ENCODE measurements around the gene FGFBP1. TPM values are rescaled to one million over a fixed set of nuclear protein-coding genes. Genes with fewer than 3 reads are reported as not detected.

Gene FGFBP1
- total RNA-seq, 1 experiment from 2014 or later = 0.88 TPM

DNA sequence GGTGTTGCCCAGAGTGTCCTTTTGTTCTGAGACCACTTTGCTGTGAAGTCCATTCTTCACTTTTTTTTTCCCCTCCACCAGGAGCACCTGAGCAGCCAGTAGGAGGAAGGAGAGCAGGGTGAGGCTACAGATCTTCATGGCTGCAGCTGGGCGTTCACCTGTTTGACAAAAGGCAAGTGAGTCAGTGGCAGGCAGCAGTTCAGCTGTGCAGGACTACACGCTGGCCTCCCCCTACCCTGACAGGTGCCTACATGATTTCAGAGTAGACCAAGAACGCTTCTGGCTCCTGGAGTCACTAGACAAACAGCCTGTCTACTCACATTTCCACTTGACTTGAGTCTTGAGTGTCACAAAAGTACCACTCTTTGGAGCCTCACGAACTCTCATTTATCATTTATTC is 2.0 kb downstream of the FGFBP1 start:
- no TSS peak for BruUV-seq (replicated peaks)
- CTCF ChIA-PET = no interaction called here
- TF ChIP-seq, protein P1, sequence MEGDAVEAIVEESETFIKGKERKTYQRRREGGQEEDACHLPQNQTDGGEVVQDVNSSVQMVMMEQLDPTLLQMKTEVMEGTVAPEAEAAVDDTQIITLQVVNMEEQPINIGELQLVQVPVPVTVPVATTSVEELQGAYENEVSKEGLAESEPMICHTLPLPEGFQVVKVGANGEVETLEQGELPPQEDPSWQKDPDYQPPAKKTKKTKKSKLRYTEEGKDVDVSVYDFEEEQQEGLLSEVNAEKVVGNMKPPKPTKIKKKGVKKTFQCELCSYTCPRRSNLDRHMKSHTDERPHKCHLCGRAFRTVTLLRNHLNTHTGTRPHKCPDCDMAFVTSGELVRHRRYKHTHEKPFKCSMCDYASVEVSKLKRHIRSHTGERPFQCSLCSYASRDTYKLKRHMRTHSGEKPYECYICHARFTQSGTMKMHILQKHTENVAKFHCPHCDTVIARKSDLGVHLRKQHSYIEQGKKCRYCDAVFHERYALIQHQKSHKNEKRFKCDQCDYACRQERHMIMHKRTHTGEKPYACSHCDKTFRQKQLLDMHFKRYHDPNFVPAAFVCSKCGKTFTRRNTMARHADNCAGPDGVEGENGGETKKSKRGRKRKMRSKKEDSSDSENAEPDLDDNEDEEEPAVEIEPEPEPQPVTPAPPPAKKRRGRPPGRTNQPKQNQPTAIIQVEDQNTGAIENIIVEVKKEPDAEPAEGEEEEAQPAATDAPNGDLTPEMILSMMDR (IDR thresholded peaks at IDR 0.05; ENCODE audit: insufficient read depth in 1 of 2, low read depth in 1 of 2, low read length in 1 of 2, severe bottlenecking in 1 of 2, unreplicated experiment in 1 of 2) = no peak
- Mint-ChIP-seq H3K9me3 (ENCODE audit: unreplicated experiment) (no peaks in the 10 kb centered on the region), H3K36me3 (ENCODE audit: insufficient read depth, unreplicated experiment) (no peaks in the 10 kb centered on the region), H3K27me3 (ENCODE audit: insufficient read depth, unreplicated experiment) (no peaks in the 10 kb centered on the region), H3K27ac (ENCODE audit: unreplicated experiment) (no peak overlapping the region), H3K4me1 (ENCODE audit: low read depth, unreplicated experiment) (no peaks in the 10 kb centered on the region), H3K4me3 (ENCODE audit: unreplicated experiment) (no peak overlapping the region)
- no peaks in the 10 kb centered on the region for H3K27me3 ChIP-seq (replicated peaks; ENCODE audit: control insufficient read depth, insufficient read depth, low read length)
- POLR2A ChIA-PET = no interaction called here
- H3K4me1 ChIP-seq = no peaks in the 10 kb centered on the region
- no peak overlapping the region for H3K4me3 ChIP-seq (ENCODE audit: low read depth, low read length)
- H3K9me3 ChIP-seq = no peaks in the 10 kb centered on the region
- no peaks in the 10 kb centered on the region for H3K36me3 ChIP-seq (ENCODE audit: control insufficient read depth, insufficient read depth, low read length)
- no peak for DNase-seq
- intact Hi-C loops (cut with micrococcal nuclease; ENCODE audit: unreplicated experiment) = no loop called here

DNA sequence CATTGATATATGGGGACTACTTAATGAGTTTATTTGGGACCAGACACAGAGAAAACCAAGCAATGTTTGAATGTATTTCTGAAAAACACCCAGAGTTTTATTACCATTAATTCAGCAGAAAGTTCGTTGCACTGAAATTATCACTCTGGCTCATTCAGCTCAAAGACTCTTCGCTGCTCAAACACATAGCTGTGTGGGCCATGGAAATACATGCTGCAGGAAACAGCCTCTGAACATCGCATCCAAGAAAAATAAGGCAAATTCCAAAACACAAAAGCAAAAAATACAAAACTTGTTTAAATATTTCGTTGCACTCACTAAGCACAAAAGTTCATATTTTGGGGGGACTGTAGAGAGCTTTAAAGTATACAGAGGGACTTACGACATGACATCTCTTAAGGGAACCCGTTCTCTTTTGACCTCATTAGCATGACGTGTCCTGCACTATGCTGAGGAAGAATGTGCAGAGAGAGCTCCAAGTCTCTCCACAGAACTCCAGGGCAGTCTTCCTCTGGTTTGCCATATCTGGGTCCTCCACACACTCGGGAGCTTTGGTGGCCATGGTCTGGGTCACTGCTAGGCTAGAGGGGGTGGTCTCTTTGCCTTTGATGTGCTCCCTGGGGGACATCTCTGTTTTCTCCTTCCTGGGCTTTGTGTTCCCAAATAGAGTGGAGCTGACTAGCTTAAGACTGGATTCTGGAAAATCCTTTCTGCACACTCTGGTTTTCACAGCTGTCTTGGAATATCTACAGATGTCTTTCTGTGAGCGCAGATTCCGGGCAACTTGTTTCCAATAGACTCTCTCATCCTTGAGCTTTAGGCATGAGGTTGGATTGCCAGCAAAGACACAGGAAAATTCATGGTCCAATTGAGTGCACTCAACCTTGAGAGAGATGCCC is 2.8 kb downstream of the FGFBP1 start:
- no peak for DNase-seq
- H3K27me3 ChIP-seq (replicated peaks; ENCODE audit: control insufficient read depth, insufficient read depth, low read length) = no peaks in the 10 kb centered on the region
- no peaks in the 10 kb centered on the region for H3K36me3 Mint-ChIP-seq (ENCODE audit: insufficient read depth, unreplicated experiment)
- no peak overlapping the region for H3K4me3 Mint-ChIP-seq (ENCODE audit: unreplicated experiment)
- TF ChIP-seq, protein P1 (IDR thresholded peaks at IDR 0.05; ENCODE audit: insufficient read depth in 1 of 2, low read depth in 1 of 2, low read length in 1 of 2, severe bottlenecking in 1 of 2, unreplicated experiment in 1 of 2) = no peak
- H3K27me3 Mint-ChIP-seq (ENCODE audit: insufficient read depth, unreplicated experiment) = peaks cover 7% of the 10 kb centered on the region
- CTCF ChIA-PET = interaction anchor here (1.1 kb wide), 1 partner anchor 53 kb away, joined by 3 read pairs; no protein-coding TSS in a partner anchor
- H3K36me3 ChIP-seq (ENCODE audit: control insufficient read depth, insufficient read depth, low read length) = no peaks in the 10 kb centered on the region
- H3K9me3 ChIP-seq = no peaks in the 10 kb centered on the region
- POLR2A ChIA-PET = no interaction called here
- no peak overlapping the region for H3K27ac Mint-ChIP-seq (ENCODE audit: unreplicated experiment)
- intact Hi-C loops (cut with micrococcal nuclease; ENCODE audit: unreplicated experiment) = no loop called here
- no peaks in the 10 kb centered on the region for H3K9me3 Mint-ChIP-seq (ENCODE audit: unreplicated experiment)
- no peaks in the 10 kb centered on the region for H3K4me1 Mint-ChIP-seq (ENCODE audit: low read depth, unreplicated experiment)
- BruUV-seq (replicated peaks) = no TSS peak
- H3K4me1 ChIP-seq = no peaks in the 10 kb centered on the region
- no peak overlapping the region for H3K4me3 ChIP-seq (ENCODE audit: low read depth, low read length)

- peaks cover 8% of the 10 kb centered on the region for H3K27me3 Mint-ChIP-seq (ENCODE audit: insufficient read depth, unreplicated experiment)
- H3K9me3 Mint-ChIP-seq (ENCODE audit: unreplicated experiment) = no peaks in the 10 kb centered on the region
- no peak overlapping the region for H3K4me3 ChIP-seq (ENCODE audit: low read depth, low read length)
- no TSS peak for BruUV-seq (replicated peaks)
- H3K36me3 ChIP-seq (ENCODE audit: control insufficient read depth, insufficient read depth, low read length) = no peaks in the 10 kb centered on the region
- no peaks in the 10 kb centered on the region for H3K4me1 Mint-ChIP-seq (ENCODE audit: low read depth, unreplicated experiment)
- no peaks in the 10 kb centered on the region for H3K27me3 ChIP-seq (replicated peaks; ENCODE audit: control insufficient read depth, insufficient read depth, low read length)
- ChIA-PET CTCF (interaction anchor here (1.2 kb wide), 1 partner anchor 52 kb away, joined by 3 read pairs; no protein-coding TSS in a partner anchor), POLR2A (no interaction called here)
- no peak overlapping the region for H3K4me3 Mint-ChIP-seq (ENCODE audit: unreplicated experiment)
- no peaks in the 10 kb centered on the region for H3K4me1 ChIP-seq
- H3K27ac Mint-ChIP-seq (ENCODE audit: unreplicated experiment) = no peak overlapping the region
- TF ChIP-seq, protein P1 (IDR thresholded peaks at IDR 0.05; ENCODE audit: insufficient read depth in 1 of 2, low read depth in 1 of 2, low read length in 1 of 2, severe bottlenecking in 1 of 2, unreplicated experiment in 1 of 2) = no peak
- H3K36me3 Mint-ChIP-seq (ENCODE audit: insufficient read depth, unreplicated experiment) = no peaks in the 10 kb centered on the region
- DNase-seq = no peak
- no peaks in the 10 kb centered on the region for H3K9me3 ChIP-seq
- intact Hi-C loops (cut with micrococcal nuclease; ENCODE audit: unreplicated experiment) = no loop called here
Observed at GRCh38 chr4:15934259-15934658, 4.3 kb downstream of the FGFBP1 start.
